HepG2 (cell line): ENCODE results near the gene TBC1D10A. TPM values are rescaled to one million over a fixed set of nuclear protein-coding genes. Genes with fewer than 3 reads are reported as not detected.

Experiments used
- FOXO1 ChIP-seq: sonication (generic); formaldehyde crosslinking; IDR thresholded peaks from 2 replicates; pipeline ENCODE4 v1.4.0; 2020; ENCODE audit warnings: missing genetic modification reagents
- HNRNPLL ChIP-seq: fragments of 200-400 bp; formaldehyde crosslinking; IDR thresholded peaks from 2 replicates; pipeline ENCODE4 v1.6.1; 2017; ENCODE audit warnings: mild to moderate bottlenecking, low read depth, low read length; ENCODE audit not compliant: poor library complexity, severe bottlenecking
- IRF2 ChIP-seq: IDR thresholded peaks from 2 replicates; pipeline ENCODE4 v1.6.1; 2018; ENCODE audit warnings: missing genetic modification reagents, missing compliant biosample characterization
- IRF9 ChIP-seq: sonication (generic); formaldehyde crosslinking; IDR thresholded peaks from 2 replicates; pipeline ENCODE4 v1.8.0; 2022; ENCODE audit warnings: missing genetic modification reagents, mild to moderate bottlenecking, borderline replicate concordance
- KDM3A ChIP-seq: IDR thresholded peaks from 2 replicates; pipeline ENCODE4 v1.6.1; 2018; ENCODE audit warnings: low read depth, missing compliant biosample characterization
- MYC ChIP-seq: sonication (generic); formaldehyde crosslinking; IDR thresholded peaks from 2 replicates; pipeline ENCODE4 v1.9.0; 2021; ENCODE audit warnings: missing genetic modification reagents, borderline replicate concordance
- NR2C2 ChIP-seq: sonication (generic); formaldehyde crosslinking; IDR thresholded peaks from 2 replicates; pipeline ENCODE4 v1.4.0; 2020; ENCODE audit warnings: missing genetic modification reagents, mild to moderate bottlenecking, moderate library complexity, borderline replicate concordance
- NR2F1 ChIP-seq, 2 experiments: fragments of 450-650 bp in 1 of 2; formaldehyde crosslinking in 1 of 2; IDR thresholded peaks; 2 replicates each; pipeline versions ENCODE4 v1.5.0 to v1.6.1; 2016 to 2020; ENCODE audit warnings: mild to moderate bottlenecking in 1 of 2, missing compliant biosample characterization in 1 of 2, missing genetic modification reagents in 1 of 2, moderate library complexity in 1 of 2
- PTBP1 ChIP-seq: fragments of 200-400 bp; formaldehyde crosslinking; IDR thresholded peaks from 2 replicates; pipeline ENCODE4 v1.6.1; 2018; ENCODE audit warnings: low read length, low read depth; ENCODE audit not compliant: poor library complexity, severe bottlenecking
- RBFOX2 ChIP-seq: fragments of 200-400 bp; formaldehyde crosslinking; IDR thresholded peaks from 2 replicates; pipeline ENCODE4 v1.6.1; 2017; ENCODE audit warnings: low read depth, mild to moderate bottlenecking, low read length
- SETDB1 ChIP-seq: sonication (generic); formaldehyde crosslinking; IDR thresholded peaks from 2 replicates; pipeline ENCODE4 v1.5.1; 2020; ENCODE audit warnings: missing genetic modification reagents, mild to moderate bottlenecking, borderline replicate concordance
- SP4 ChIP-seq: sonication (generic); formaldehyde crosslinking; IDR thresholded peaks from 2 replicates; pipeline ENCODE4 v1.8.1; 2023; ENCODE audit warnings: mild to moderate bottlenecking, missing genetic modification reagents
- ZNF558 ChIP-seq: sonication (generic); formaldehyde crosslinking; IDR thresholded peaks from 2 replicates; pipeline ENCODE4 v1.9.0; 2022; ENCODE audit warnings: mild to moderate bottlenecking, missing genetic modification reagents, borderline replicate concordance
- ZSCAN29 ChIP-seq: sonication (generic); formaldehyde crosslinking; conservative IDR thresholded peaks from 2 replicates; pipeline ENCODE4 v1.4.0; 2020; ENCODE audit warnings: mild to moderate bottlenecking, missing genetic modification reagents
- polyA plus RNA-seq, 8 experiments: library from polyadenylated mRNA; depleted of rRNA in 3 of 8; stranded (reverse) in 7 of 8; unstranded in 1 of 8; fragments of >200 nt; fragmentation: Illumina TruSeq in 4 of 8; extraction: Trizol in 4 of 8; gene quantifications; 2 replicates each; pipeline versions ENCODE4 v1.2.1 to v1.2.3, GENCODE V29; 2011 to 2016; ENCODE audit warnings: low read depth in 4 of 8, missing spikeins in 1 of 8, mixed read lengths in 1 of 8; ENCODE audit not compliant: insufficient read depth in 1 of 8
- total RNA-seq, 5 experiments: library from RNA; depleted of rRNA; stranded (reverse); fragments of >200 nt; fragmentation: Illumina TruSeq; extraction: Trizol; gene quantifications; 2 replicates each; pipeline ENCODE4 v1.2.3, GENCODE V29; 2016; ENCODE audit warnings: low read depth in 1 of 5
- TF ChIP-seq, protein P1 (sequence below): sonication (generic); formaldehyde crosslinking; IDR thresholded peaks from 2 replicates; pipeline ENCODE4 v1.9.0; 2022; ENCODE audit warnings: missing genetic modification reagents, mild to moderate bottlenecking, borderline replicate concordance
- TF ChIP-seq, protein P2 (sequence below): sonication (generic); formaldehyde crosslinking; IDR thresholded peaks from 2 replicates; pipeline ENCODE4 v1.4.0; 2020; ENCODE audit warnings: missing genetic modification reagents, borderline replicate concordance

The TBC1D10A gene
- total and polyA plus RNA-seq, 2 of the 13 experiments (the other 11 are each of a cell fraction or from before 2014, with no cell fraction given): 4.2 to 4.9 TPM

- TF ChIP-seq SP4 (CRISPR knock-in tag): 0 out of 2 replicates have a peak, but pooled peaks have one; percentile 16
- 0 out of 2 replicates have a peak, but pooled peaks have one; percentile 30 for TF ChIP-seq IRF9 (CRISPR knock-in tag)
- TF ChIP-seq MYC (CRISPR knock-in tag): peak; percentile 73; the same call in 1 of the 2 replicates
- TF ChIP-seq RBFOX2: peak; percentile 72
- TF ChIP-seq FOXO1: 0 out of 2 replicates have a peak, but pooled peaks have one; percentile 9
- TF ChIP-seq ZNF558: 0 out of 2 replicates have a peak, but pooled peaks have one; percentile 10
- 0 out of 2 replicates have a peak, but pooled peaks have one; percentile 7 for TF ChIP-seq IRF2 (CRISPR knock-in tag)
- peak; percentile 80 for TF ChIP-seq PTBP1
- TF ChIP-seq, protein P1, sequence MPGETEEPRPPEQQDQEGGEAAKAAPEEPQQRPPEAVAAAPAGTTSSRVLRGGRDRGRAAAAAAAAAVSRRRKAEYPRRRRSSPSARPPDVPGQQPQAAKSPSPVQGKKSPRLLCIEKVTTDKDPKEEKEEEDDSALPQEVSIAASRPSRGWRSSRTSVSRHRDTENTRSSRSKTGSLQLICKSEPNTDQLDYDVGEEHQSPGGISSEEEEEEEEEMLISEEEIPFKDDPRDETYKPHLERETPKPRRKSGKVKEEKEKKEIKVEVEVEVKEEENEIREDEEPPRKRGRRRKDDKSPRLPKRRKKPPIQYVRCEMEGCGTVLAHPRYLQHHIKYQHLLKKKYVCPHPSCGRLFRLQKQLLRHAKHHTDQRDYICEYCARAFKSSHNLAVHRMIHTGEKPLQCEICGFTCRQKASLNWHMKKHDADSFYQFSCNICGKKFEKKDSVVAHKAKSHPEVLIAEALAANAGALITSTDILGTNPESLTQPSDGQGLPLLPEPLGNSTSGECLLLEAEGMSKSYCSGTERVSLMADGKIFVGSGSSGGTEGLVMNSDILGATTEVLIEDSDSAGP (CRISPR knock-in tag): peak; percentile 39; the same call in 1 of the 2 replicates
- no peak for TF ChIP-seq NR2F1 (CRISPR knock-in tag; IDR thresholded peaks at IDR 0.05)
- TF ChIP-seq HNRNPLL: peak; percentile 45
- TF ChIP-seq NR2C2 (CRISPR knock-in tag): peak; percentile 76; the same call in 1 of the 2 replicates
- TF ChIP-seq, protein P2, sequence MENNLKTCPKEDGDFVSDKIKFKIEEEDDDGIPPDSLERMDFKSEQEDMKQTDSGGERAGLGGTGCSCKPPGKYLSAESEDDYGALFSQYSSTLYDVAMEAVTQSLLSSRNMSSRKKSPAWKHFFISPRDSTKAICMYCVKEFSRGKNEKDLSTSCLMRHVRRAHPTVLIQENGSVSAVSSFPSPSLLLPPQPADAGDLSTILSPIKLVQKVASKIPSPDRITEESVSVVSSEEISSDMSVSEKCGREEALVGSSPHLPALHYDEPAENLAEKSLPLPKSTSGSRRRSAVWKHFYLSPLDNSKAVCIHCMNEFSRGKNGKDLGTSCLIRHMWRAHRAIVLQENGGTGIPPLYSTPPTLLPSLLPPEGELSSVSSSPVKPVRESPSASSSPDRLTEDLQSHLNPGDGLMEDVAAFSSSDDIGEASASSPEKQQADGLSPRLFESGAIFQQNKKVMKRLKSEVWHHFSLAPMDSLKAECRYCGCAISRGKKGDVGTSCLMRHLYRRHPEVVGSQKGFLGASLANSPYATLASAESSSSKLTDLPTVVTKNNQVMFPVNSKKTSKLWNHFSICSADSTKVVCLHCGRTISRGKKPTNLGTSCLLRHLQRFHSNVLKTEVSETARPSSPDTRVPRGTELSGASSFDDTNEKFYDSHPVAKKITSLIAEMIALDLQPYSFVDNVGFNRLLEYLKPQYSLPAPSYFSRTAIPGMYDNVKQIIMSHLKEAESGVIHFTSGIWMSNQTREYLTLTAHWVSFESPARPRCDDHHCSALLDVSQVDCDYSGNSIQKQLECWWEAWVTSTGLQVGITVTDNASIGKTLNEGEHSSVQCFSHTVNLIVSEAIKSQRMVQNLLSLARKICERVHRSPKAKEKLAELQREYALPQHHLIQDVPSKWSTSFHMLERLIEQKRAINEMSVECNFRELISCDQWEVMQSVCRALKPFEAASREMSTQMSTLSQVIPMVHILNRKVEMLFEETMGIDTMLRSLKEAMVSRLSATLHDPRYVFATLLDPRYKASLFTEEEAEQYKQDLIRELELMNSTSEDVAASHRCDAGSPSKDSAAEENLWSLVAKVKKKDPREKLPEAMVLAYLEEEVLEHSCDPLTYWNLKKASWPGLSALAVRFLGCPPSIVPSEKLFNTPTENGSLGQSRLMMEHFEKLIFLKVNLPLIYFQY (CRISPR knock-in tag): no peak
- TF ChIP-seq ZSCAN29: 0 out of 2 replicates have a peak, but pooled peaks have one; percentile 26
- 0 out of 2 replicates have a peak, but pooled peaks have one; percentile 23 for TF ChIP-seq KDM3A (CRISPR knock-in tag)
- TF ChIP-seq SETDB1: no peak
Observed at GRCh38 chr22:30245985-30246813, 80.5 kb downstream of the TBC1D10A start, which contains the start of gene LIF (continued).
